ENCODE measurements around the gene CHIA.

- TF ChIP-seq POLR2A (conservative IDR thresholded peaks at IDR 0.05) (no peak), POLR2AphosphoS2 (IDR thresholded peaks at IDR 0.05; ENCODE audit: low read length) (no peak), ZSCAN29 (IDR thresholded peaks at IDR 0.05) (no peak), REST (IDR thresholded peaks at IDR 0.05; ENCODE audit: borderline replicate concordance) (no peak), REST (CRISPR knock-in tag; IDR thresholded peaks at IDR 0.05; ENCODE audit: low read depth) (no peak), ARID4B (CRISPR knock-in tag; IDR thresholded peaks at IDR 0.05) (no peak), CREM (IDR thresholded peaks at IDR 0.05; ENCODE audit: low read depth) (no peak), JUND (IDR thresholded peaks at IDR 0.05; ENCODE audit: borderline replicate concordance, low read depth, low read length) (no peak), JUND (tag; IDR thresholded peaks at IDR 0.05; ENCODE audit: borderline replicate concordance, low read depth, low read length) (no peak), L3MBTL2 (IDR thresholded peaks at IDR 0.05) (no peak), JUN (IDR thresholded peaks at IDR 0.05; ENCODE audit: borderline replicate concordance, low read depth, low read length) (no peak), JUN (CRISPR knock-in tag; IDR thresholded peaks at IDR 0.05; ENCODE audit: borderline replicate concordance) (no peak), DIDO1 (tag; IDR thresholded peaks at IDR 0.05; ENCODE audit: low read depth) (no peak), CTCF (IDR thresholded peaks at IDR 0.05 in 2 of 3, conservative IDR thresholded peaks at IDR 0.05 in 1 of 3; ENCODE audit: insufficient read depth in 2 of 3, low read depth in 1 of 3, low read length in 3 of 3) (no peak), FOXA3 (CRISPR knock-in tag; conservative IDR thresholded peaks at IDR 0.05 in 1 of 2, IDR thresholded peaks at IDR 0.05 in 1 of 2) (no peak), EZH2 (IDR thresholded peaks at IDR 0.05; ENCODE audit: borderline replicate concordance, low read depth, low read length) (no peak), TBP (optimal IDR thresholded peaks at IDR 0.05; ENCODE audit: low read depth, low read length) (no peak)
Measured at GRCh38 chr1:111270771-111271463, 19.7 kb upstream of the CHIA start.
